Activated CD4-positive, CD25-positive, alpha-beta regulatory T cell treated with anti-CD3 and anti-CD28 coated beads, Interleukin-2, amount 50 U/mL, for 72 hours (primary cell): ENCODE results near the gene TSC22D1.
"Not testable (repeated sequence)": the region's sequence is repeated elsewhere in the genome, so short reads cannot be mapped to it uniquely, and the experiment has no call there.

Source experiments
- DNase-seq: peaks from one replicate; pipeline ENCODE4 v3.0.0; 2021

Gene TSC22D1

DNA sequence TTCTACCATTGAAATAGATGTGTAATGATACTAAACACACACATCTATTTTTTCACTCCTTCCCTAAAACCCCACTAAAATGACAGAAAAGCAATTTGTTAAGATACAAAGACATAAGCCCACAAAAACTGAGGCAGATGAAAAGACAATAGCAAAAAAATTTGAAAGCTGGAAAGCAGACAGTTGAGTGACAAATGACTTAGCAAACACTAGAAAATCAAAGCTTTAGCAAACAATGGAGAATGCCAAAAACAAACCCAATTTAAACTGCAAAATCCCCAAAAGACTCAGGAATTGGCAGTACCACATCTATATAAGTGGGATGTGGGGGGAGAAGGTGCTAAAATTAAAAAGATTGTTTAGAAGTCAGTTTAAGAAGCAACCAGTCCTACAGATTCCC lies 9.5 kb downstream of the TSC22D1 start:
- no peak for DNase-seq

DNA sequence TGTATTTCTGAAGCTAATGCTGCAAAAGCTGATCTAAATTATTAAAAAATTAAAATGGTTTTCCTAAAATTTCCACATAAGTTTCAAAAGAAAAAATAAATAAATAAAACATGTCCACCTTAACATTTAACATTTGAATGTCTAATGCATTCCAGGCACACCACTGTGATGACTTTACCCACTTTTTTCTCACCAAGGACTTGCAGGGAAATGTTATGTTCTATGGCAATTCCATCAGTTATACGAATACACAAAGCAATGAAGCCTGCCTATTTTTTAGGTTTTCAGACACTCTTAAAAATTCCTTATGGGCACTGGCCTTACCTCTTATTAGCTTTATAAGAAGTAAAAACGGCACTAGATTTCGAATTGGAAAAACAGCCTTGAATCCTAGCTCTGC lies 10.2 kb downstream of the TSC22D1 start:
- no peak for DNase-seq

DNA sequence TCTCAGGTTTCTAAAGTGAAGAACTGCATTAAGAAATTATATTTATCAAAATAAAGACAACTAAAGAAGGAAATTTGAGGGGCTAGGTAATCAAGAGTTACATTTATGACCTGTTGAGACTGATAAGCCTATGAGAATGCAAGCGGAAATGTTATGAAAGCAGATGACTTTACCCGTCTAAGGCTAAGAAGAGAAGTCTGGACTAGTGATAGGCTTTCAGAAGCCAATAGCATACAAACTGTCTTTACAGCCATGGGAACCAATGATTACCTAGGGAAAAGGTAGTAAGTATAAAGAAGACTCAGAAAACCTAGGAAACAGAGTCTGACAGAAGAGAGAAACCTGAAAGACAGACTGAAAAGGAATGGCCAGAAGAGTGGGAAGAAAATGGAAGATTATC lies 11.2 kb downstream of the TSC22D1 start:
- no peak for DNase-seq

DNA sequence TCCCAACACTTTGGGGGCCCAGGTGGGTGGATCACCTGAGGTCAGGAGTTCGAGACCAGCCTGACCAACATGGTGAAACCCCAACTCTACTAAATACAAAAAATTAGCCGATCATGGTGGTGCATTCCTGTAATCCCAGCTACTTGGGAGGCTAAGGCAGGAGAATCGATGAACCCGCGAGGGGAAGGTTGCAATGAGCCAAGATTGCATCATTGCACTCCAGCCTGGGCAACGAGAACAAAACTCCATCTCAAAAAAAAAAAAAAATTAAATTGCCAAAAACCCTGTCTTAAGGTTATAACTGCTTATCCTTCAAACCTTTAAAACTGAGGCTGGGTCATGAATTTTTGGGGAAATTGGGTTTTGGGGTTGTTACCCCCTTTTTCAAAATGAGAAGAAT lies 13.3 kb downstream of the TSC22D1 start:
- DNase-seq: not testable (repeated sequence)

GRCh38 chr13:44561351-44561750 lies 14.8 kb downstream of the TSC22D1 start:
- DNase-seq: no peak

GRCh38 chr13:44557986-44558385 lies 18.1 kb downstream of the TSC22D1 start:
- DNase-seq: no peak

GRCh38 chr13:44555207-44555606 lies 20.9 kb downstream of the TSC22D1 start:
- no peak for DNase-seq

DNA sequence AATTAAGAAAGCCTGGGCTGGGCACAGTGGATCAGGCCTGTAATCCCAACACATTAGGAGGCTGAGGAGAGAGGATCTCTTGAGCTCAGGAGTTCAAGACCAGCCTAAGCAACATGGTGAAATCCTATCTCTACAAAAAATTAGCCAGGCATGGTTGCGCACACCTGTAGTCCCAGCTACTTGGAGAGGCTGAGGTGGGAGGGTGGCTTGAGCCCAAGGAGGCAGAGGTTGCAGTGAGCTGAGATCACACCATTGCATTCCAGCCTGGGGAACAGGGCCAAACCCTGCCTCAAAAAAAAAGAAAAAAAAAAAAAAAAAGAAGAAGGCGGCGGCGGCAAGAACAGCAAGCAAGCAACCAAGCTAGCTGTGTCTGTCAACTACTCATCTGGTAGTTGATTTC lies 26.7 kb downstream of the TSC22D1 start:
- DNase-seq: no peak

DNA sequence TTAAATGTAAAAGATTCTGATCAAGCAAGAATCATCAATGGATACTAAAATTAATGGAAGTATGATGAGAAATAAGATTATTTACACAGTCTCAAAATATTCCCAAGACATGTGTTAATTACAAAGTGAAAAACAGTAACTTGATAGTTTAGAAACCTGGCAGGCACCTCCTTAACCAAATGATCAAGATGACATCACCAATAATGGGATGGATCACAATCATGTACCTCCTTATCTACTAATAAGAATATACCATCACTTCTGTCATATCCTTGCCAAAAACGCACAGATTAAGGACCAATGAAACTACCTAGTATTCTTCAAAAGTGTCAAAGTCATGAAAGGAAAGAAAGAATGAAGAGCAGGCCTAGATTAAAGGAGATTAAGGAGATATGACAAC lies 30.0 kb downstream of the TSC22D1 start:
- no peak for DNase-seq

DNA sequence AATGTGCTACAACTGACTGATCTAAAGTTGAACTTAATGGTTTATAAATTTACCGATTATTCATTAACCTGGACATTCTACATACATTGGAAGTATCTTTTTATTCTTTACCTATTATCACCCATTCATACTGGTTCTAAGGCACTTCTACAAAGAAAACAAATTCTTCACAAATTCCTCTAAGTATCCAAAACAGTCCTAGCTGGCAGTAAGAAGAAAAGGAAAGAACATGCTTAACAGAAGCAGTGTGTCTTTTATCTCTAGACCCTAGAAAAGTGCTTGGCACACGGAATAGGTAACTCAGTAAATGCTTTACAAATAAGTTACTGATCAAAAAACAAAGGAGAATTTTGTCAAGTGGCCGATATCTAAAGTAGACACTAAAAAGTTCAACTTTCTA lies 32.8 kb downstream of the TSC22D1 start:
- no peak for DNase-seq

DNA sequence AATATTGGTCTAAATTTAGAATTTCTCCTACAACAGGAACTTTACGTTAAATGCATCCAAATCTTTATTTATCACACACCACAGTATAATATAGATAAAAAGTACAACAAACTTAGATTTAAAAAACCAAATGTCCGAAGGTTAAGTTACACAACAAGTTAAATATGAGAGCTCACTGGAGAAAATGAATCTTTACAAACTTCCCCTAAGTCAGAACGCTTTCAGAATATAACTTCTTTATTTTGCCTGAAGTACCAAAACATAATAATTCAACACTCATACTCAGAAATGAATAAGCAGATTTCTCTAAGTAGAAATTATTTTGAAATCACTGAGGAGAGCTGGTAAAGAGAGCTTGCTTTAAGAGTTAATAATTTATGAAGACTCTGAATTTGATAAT lies 33.8 kb downstream of the TSC22D1 start:
- no peak for DNase-seq

- DNase-seq: no peak
Observed at GRCh38 chr13:44541601-44542000, 34.5 kb downstream of the TSC22D1 start.

- DNase-seq: no peak
Observed at GRCh38 chr13:44540761-44541434, 35.2 kb downstream of the TSC22D1 start.

GRCh38 chr13:44537248-44537647 lies 38.9 kb downstream of the TSC22D1 start:
- DNase-seq: no peak

- DNase-seq: no peak
Observed at GRCh38 chr13:44523146-44524015, 52.7 kb downstream of the TSC22D1 start.

DNA sequence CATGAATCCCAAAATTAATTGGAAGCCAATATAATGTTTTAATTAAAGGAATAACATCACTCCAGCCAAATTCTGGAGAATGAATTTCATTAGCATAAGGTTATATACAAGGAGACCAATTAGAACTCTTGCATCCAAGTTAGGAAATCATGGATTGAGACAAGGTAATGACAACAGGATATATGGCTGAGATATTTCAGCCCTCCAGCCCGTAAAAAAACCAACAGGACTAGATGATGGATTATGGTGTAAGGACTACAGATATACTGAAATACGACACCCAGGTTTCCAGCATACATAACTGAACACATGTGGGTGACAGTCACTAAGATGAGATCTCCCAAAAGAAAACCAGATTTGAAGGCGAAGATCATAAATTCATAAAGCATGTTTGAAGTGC lies 56.5 kb downstream of the TSC22D1 start:
- DNase-seq: no peak

GRCh38 chr13:44516771-44517170 lies 59.4 kb downstream of the TSC22D1 start:
- no peak for DNase-seq

GRCh38 chr13:44514278-44514677 lies 61.9 kb downstream of the TSC22D1 start:
- DNase-seq: no peak

DNA sequence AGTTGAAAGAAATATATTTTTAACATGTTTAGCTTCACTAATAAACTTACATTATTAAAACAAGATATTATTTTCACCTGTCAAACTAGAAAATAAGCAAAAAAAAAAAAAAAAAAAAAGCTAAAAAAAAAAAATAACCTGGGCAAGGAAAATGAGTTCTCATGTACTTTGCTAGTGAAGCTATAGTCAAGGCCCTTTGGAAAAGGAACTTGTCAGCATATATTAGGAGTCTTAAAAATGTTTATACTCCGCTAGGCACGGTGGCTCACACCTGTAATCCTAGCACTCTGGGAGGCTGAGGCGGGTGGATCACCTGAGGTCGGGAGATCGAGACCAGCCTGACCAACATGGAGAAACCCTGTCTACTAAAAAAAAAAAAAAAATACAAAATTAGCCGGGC lies 66.3 kb downstream of the TSC22D1 start:
- not testable (repeated sequence) for DNase-seq

DNA sequence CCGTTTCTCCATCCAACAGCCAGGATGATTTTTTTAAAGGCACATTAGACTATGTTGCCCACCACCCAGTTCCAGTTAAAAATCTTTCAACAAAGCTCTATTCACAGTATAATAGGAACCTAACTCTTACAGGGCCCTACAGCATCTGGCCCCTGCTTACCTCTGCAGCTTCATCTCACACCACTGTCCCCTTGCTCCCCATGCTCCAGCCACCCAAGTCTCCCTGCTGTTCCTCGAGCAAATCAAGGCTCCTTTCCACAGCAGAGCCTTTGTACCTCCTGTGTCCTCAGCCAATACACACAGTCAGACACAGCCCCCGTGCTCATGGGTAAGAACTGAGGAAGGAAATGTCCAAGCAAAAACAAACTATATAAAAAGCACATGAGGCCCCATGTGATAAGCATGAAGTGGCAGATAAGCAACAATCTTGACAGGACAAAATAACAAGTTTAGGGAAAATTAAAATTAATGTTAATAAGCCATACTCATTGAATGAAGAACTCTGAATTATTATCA lies 67.5 kb downstream of the TSC22D1 start:
- no peak for DNase-seq

DNA sequence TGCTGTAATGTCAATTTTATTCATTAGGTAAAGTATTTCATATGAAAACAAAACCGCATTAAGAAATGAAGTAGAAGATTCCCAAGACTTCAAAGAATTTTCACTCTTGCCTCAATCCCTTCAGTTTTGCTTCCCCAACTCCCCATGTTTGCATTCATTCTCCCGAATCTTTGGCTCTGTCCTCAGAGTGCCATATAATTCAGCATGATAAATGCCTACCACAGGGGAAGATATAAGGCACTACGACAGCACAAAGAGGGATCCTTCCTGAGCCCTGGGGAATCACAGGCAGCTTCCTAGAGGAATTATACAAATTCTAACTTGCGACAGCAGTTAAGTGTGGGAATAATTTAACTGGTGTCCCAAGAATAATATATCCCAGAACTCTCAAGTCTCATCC lies 68.5 kb downstream of the TSC22D1 start:
- no peak for DNase-seq

DNA sequence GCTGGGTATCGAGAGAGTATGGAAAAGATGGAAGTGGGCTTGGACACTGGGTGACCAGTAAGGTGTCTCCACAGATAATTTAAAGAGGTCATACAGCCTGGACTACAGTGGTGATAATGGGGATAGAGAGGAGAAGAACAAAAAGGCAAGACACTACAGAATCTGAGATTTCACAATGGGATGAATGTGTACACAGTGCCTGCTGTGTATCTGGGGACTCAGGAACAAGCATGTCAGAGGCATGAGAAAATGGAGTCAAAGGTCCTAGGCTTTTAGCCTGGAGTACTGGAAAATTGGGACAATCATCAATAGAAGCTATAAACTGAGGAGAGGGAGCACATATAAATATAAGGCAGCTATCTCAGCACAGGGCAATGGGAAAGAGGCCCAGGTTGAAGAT lies 69.4 kb downstream of the TSC22D1 start:
- DNase-seq: no peak

DNA sequence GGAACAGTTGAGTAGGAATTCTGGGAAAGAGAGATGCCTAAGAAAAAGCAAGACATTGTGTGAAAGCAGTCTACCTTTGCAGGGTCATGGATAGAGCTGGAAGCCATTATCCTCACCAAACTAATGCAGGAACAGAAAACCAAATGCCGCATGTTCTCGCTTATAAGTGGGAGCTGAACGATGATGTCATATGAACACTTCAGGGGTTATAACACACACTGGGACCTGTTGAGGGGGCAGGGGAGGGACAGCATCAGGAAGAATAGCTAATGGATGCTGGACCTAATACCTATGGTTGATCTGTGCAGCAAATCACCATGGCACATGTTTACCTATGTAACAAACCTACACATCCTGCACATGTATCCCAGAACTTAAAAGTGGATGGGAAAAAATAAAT lies 69.9 kb downstream of the TSC22D1 start:
- no peak for DNase-seq

DNA sequence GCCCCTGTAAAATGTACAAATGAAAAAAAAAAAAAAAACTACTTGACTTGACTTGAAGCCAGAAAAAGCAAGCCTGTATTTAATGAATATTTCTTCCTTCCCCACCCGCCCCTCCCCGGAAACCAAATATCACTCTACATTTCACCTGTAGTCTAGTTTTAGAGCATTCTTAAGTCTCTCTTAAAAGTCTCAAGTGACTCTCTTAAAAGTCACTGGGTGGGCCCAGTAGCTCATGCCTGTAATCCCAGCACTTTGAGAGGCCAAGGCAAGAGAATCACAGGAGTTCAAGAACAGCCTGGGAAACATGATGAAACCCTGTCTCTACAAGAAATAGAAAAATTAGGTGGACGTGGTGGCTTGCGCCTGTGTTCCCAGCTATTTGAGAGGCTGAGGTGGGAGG lies 72.0 kb downstream of the TSC22D1 start:
- no peak for DNase-seq
